ENCODE results near the gene SNRPB. TPM values are rescaled to one million over a fixed set of nuclear protein-coding genes. Genes with fewer than 3 reads are reported as not detected.
"Not testable (repeated sequence)": the region's sequence is repeated elsewhere in the genome, so short reads cannot be mapped to it uniquely, and the experiment has no call there.

SNRPB gene
- total RNA-seq, 1 experiment from 2014 or later = 327 TPM

GRCh38 chr20:2508631-2509467 lies 38.3 kb upstream of the SNRPB start, which contains the start of gene ZNF343:
Gene ZNF343, minus strand, starts transcription at chr20:2508915. Its CDS starts 15,020 bp downstream, at chr20:2493895.
- peaks cover 18% of the 10 kb centered on the region for H3K4me1 ChIP-seq (ENCODE audit: low read length)
- peak; percentile 94 for DNase-seq
- peak within 1 kb of the TSS; percentile 89 for H3K4me3 ChIP-seq (ENCODE audit: low read length)
- no peaks in the 10 kb centered on the region for H4K20me1 ChIP-seq (ENCODE audit: insufficient read depth, low read depth, low read length)
- H3K4me2 ChIP-seq (ENCODE audit: low read depth, low read length, poor library complexity, severe bottlenecking) = peak within 1 kb of the TSS; percentile 88
- H3K9me2 ChIP-seq (replicated peaks; ENCODE audit: insufficient read depth, low read length) = no peaks in the 10 kb centered on the region
- H3K27me3 ChIP-seq (ENCODE audit: low read length) = no peaks in the 10 kb centered on the region
- H3K9ac ChIP-seq (ENCODE audit: low read length) = peak within 1 kb of the TSS; percentile 84
- H3K9me3 ChIP-seq (ENCODE audit: low read length) = no peaks in the 10 kb centered on the region
- no peaks in the 10 kb centered on the region for H3K36me3 ChIP-seq (ENCODE audit: insufficient read depth, low read length)
- peak within 1 kb of the TSS; percentile 92 for H2AFZ ChIP-seq (ENCODE audit: low read length)
- peaks cover 25% of the 10 kb centered on the region for H3K79me2 ChIP-seq (ENCODE audit: low read length)
- H3K27ac ChIP-seq (ENCODE audit: low read length) = peak within 1 kb of the TSS; percentile 43; the same call in 1 of the 2 replicates

- Histone ChIP-seq H2AFZ (ENCODE audit: low read length) (peak overlapping the region; percentile 92; the same call in 1 of the 2 replicates), H3K9me3 (ENCODE audit: low read length) (no peaks in the 10 kb centered on the region), H3K27me3 (ENCODE audit: low read length) (no peaks in the 10 kb centered on the region), H4K20me1 (ENCODE audit: insufficient read depth, low read depth, low read length) (no peaks in the 10 kb centered on the region), H3K27ac (ENCODE audit: low read length) (peak overlapping the region; percentile 27; the same call in 1 of the 2 replicates), H3K4me1 (ENCODE audit: low read length) (peaks cover 18% of the 10 kb centered on the region), H3K4me3 (ENCODE audit: low read length) (peak overlapping the region; percentile 89), H3K9me2 (replicated peaks; ENCODE audit: insufficient read depth, low read length) (no peaks in the 10 kb centered on the region), H3K79me2 (ENCODE audit: low read length) (peaks cover 25% of the 10 kb centered on the region), H3K4me2 (ENCODE audit: low read depth, low read length, poor library complexity, severe bottlenecking) (peak overlapping the region; percentile 88), H3K9ac (ENCODE audit: low read length) (peak overlapping the region; percentile 84), H3K36me3 (ENCODE audit: insufficient read depth, low read length) (no peaks in the 10 kb centered on the region)
- DNase-seq = peak; percentile 52
Measured at GRCh38 chr20:2507875-2508630, 37.5 kb upstream of the SNRPB start.

- Histone ChIP-seq H3K9ac (ENCODE audit: low read length) (peak overlapping the region; percentile 84), H3K4me1 (ENCODE audit: low read length) (peaks cover 18% of the 10 kb centered on the region), H2AFZ (ENCODE audit: low read length) (no peak overlapping the region), H3K36me3 (ENCODE audit: insufficient read depth, low read length) (no peaks in the 10 kb centered on the region), H3K4me3 (ENCODE audit: low read length) (peak overlapping the region; percentile 89), H3K9me3 (ENCODE audit: low read length) (no peaks in the 10 kb centered on the region), H3K27me3 (ENCODE audit: low read length) (no peaks in the 10 kb centered on the region), H3K4me2 (ENCODE audit: low read depth, low read length, poor library complexity, severe bottlenecking) (peak overlapping the region; percentile 88), H4K20me1 (ENCODE audit: insufficient read depth, low read depth, low read length) (no peaks in the 10 kb centered on the region), H3K9me2 (replicated peaks; ENCODE audit: insufficient read depth, low read length) (no peaks in the 10 kb centered on the region), H3K79me2 (ENCODE audit: low read length) (peaks cover 29% of the 10 kb centered on the region), H3K27ac (ENCODE audit: low read length) (no peak overlapping the region)
- DNase-seq = peak; percentile 47
Measured at GRCh38 chr20:2507464-2507863, 36.9 kb upstream of the SNRPB start.

- peaks cover 18% of the 10 kb centered on the region for H3K4me1 ChIP-seq (ENCODE audit: low read length)
- not testable (repeated sequence) for H2AFZ ChIP-seq (ENCODE audit: low read length); H3K4me2 ChIP-seq (ENCODE audit: low read depth, low read length, poor library complexity, severe bottlenecking); H3K27me3 ChIP-seq (ENCODE audit: low read length); H3K27ac ChIP-seq (ENCODE audit: low read length); H3K9ac ChIP-seq (ENCODE audit: low read length); H3K36me3 ChIP-seq (ENCODE audit: insufficient read depth, low read length); H3K4me3 ChIP-seq (ENCODE audit: low read length); H3K9me2 ChIP-seq (replicated peaks; ENCODE audit: insufficient read depth, low read length); DNase-seq; H3K9me3 ChIP-seq (ENCODE audit: low read length); H4K20me1 ChIP-seq (ENCODE audit: insufficient read depth, low read depth, low read length)
- peaks cover 31% of the 10 kb centered on the region for H3K79me2 ChIP-seq (ENCODE audit: low read length)
Measured at GRCh38 chr20:2506426-2506825, 35.8 kb upstream of the SNRPB start.

- not testable (repeated sequence) for H3K4me2 ChIP-seq (ENCODE audit: low read depth, low read length, poor library complexity, severe bottlenecking); DNase-seq; H4K20me1 ChIP-seq (ENCODE audit: insufficient read depth, low read depth, low read length); H3K9ac ChIP-seq (ENCODE audit: low read length); H3K27ac ChIP-seq (ENCODE audit: low read length); H3K36me3 ChIP-seq (ENCODE audit: insufficient read depth, low read length); H3K9me3 ChIP-seq (ENCODE audit: low read length); H3K4me3 ChIP-seq (ENCODE audit: low read length); H3K27me3 ChIP-seq (ENCODE audit: low read length); H3K9me2 ChIP-seq (replicated peaks; ENCODE audit: insufficient read depth, low read length); H2AFZ ChIP-seq (ENCODE audit: low read length)
- Histone ChIP-seq H3K79me2 (ENCODE audit: low read length) (peaks cover 39% of the 10 kb centered on the region), H3K4me1 (ENCODE audit: low read length) (peaks cover 15% of the 10 kb centered on the region)
Measured at GRCh38 chr20:2504803-2505202, 34.2 kb upstream of the SNRPB start.

GRCh38 chr20:2502808-2503384 lies 32.3 kb upstream of the SNRPB start:
- DNase-seq = not testable (repeated sequence)

GRCh38 chr20:2485661-2486060 lies 15.1 kb upstream of the SNRPB start:
- no peaks in the 10 kb centered on the region for H4K20me1 ChIP-seq (ENCODE audit: insufficient read depth, low read depth, low read length)
- H2AFZ ChIP-seq (ENCODE audit: low read length) = no peak overlapping the region
- H3K4me1 ChIP-seq (ENCODE audit: low read length) = no peaks in the 10 kb centered on the region
- no peak for DNase-seq
- H3K9me3 ChIP-seq (ENCODE audit: low read length) = no peaks in the 10 kb centered on the region
- no peak overlapping the region for H3K4me2 ChIP-seq (ENCODE audit: low read depth, low read length, poor library complexity, severe bottlenecking)
- H3K9ac ChIP-seq (ENCODE audit: low read length) = no peak overlapping the region
- no peak overlapping the region for H3K4me3 ChIP-seq (ENCODE audit: low read length)
- no peak overlapping the region for H3K27ac ChIP-seq (ENCODE audit: low read length)
- peaks cover 58% of the 10 kb centered on the region for H3K36me3 ChIP-seq (ENCODE audit: insufficient read depth, low read length)
- H3K9me2 ChIP-seq (replicated peaks; ENCODE audit: insufficient read depth, low read length) = no peaks in the 10 kb centered on the region
- no peaks in the 10 kb centered on the region for H3K27me3 ChIP-seq (ENCODE audit: low read length)
- peaks cover 5% of the 10 kb centered on the region; the same call in 1 of the 2 replicates for H3K79me2 ChIP-seq (ENCODE audit: low read length)

More at GRCh38 chr20:2502808-2503384, 32.3 kb upstream of the SNRPB start:
- H3K4me1 ChIP-seq (ENCODE audit: low read length); H3K4me2 ChIP-seq (ENCODE audit: low read depth, low read length, poor library complexity, severe bottlenecking); H3K9ac ChIP-seq (ENCODE audit: low read length); H3K9me2 ChIP-seq (replicated peaks; ENCODE audit: insufficient read depth, low read length); H3K27me3 ChIP-seq (ENCODE audit: low read length); H4K20me1 ChIP-seq (ENCODE audit: insufficient read depth, low read depth, low read length); H3K9me3 ChIP-seq (ENCODE audit: low read length); H3K27ac ChIP-seq (ENCODE audit: low read length); H3K4me3 ChIP-seq (ENCODE audit: low read length); H2AFZ ChIP-seq (ENCODE audit: low read length): not testable (repeated sequence)
- Histone ChIP-seq H3K36me3 (ENCODE audit: insufficient read depth, low read length) (peaks cover 13% of the 10 kb centered on the region; the same call in 1 of the 2 replicates), H3K79me2 (ENCODE audit: low read length) (peaks cover 33% of the 10 kb centered on the region)

- Histone ChIP-seq H3K9me3 (ENCODE audit: low read length) (no peaks in the 10 kb centered on the region), H3K4me1 (ENCODE audit: low read length) (no peaks in the 10 kb centered on the region), H3K4me3 (ENCODE audit: low read length) (no peak overlapping the region), H3K9ac (ENCODE audit: low read length) (no peak overlapping the region), H2AFZ (ENCODE audit: low read length) (no peak overlapping the region), H3K79me2 (ENCODE audit: low read length) (peaks cover 5% of the 10 kb centered on the region; the same call in 1 of the 2 replicates), H3K36me3 (ENCODE audit: insufficient read depth, low read length) (peaks cover 58% of the 10 kb centered on the region), H3K27me3 (ENCODE audit: low read length) (no peaks in the 10 kb centered on the region), H4K20me1 (ENCODE audit: insufficient read depth, low read depth, low read length) (no peaks in the 10 kb centered on the region), H3K4me2 (ENCODE audit: low read depth, low read length, poor library complexity, severe bottlenecking) (no peak overlapping the region), H3K27ac (ENCODE audit: low read length) (no peak overlapping the region), H3K9me2 (replicated peaks; ENCODE audit: insufficient read depth, low read length) (no peaks in the 10 kb centered on the region)
- no peak for DNase-seq
Measured at GRCh38 chr20:2485080-2485479, 14.5 kb upstream of the SNRPB start.

Data from Karpas-422 (cell line).